ENCODE measurements around the gene DCAF4. TPM values are rescaled to one million over a fixed set of nuclear protein-coding genes. Genes with fewer than 3 reads are reported as not detected.

DCAF4 gene
- total and polyA plus RNA-seq, 2 of the 4 experiments (the other 2 are of a cell fraction), result 28.8 to 29.4 TPM

GRCh38 chr14:72909163-72909562 is 17.1 kb upstream of the DCAF4 start:
- Histone ChIP-seq H3K4me2 (ENCODE audit: low read depth, low read length) (no peak overlapping the region), H3K9me1 (ENCODE audit: insufficient read depth, low read length) (peaks cover 11% of the 10 kb centered on the region; the same call in 1 of the 2 replicates), H2BK20ac (ENCODE audit: low read depth, low read length) (peak overlapping the region; percentile 36; the same call in 1 of the 2 replicates), H3K9ac (ENCODE audit: low read depth, low read length) (no peak overlapping the region), H4K5ac (ENCODE audit: low read depth, low read length) (no peak overlapping the region), H3K4me1 (ENCODE audit: control insufficient read depth, insufficient read depth, low read length) (peaks cover 18% of the 10 kb centered on the region), H2AK9ac (replicated peaks; ENCODE audit: low read depth, low read length, poor library complexity) (no peak overlapping the region), H3K14ac (replicated peaks; ENCODE audit: low read depth, low read length) (no peak overlapping the region), H3K4ac (ENCODE audit: low read depth, low read length) (no peak overlapping the region), H2AK5ac (ENCODE audit: low read depth, low read length) (no peak overlapping the region), H3K9me3 (ENCODE audit: control insufficient read depth, insufficient read depth, low read length) (no peaks in the 10 kb centered on the region), H2BK120ac (ENCODE audit: low read depth, low read length) (no peak overlapping the region), H3K27ac (ENCODE audit: insufficient read depth, low read length) (no peak overlapping the region), H4K20me1 (ENCODE audit: insufficient read depth, low read length) (no peaks in the 10 kb centered on the region), H3K18ac (ENCODE audit: low read depth, low read length) (no peak overlapping the region; the same call in 1 of the 2 replicates), H2AFZ (replicated peaks; ENCODE audit: low read length, poor library complexity) (no peak overlapping the region), H3K79me1 (ENCODE audit: low read depth in 1 of 2, low read length in 2 of 2) (no peaks in the 10 kb centered on the region), H2BK15ac (ENCODE audit: low read depth, low read length) (no peak overlapping the region), H3K4me3 (ENCODE audit: insufficient read depth, low read depth, low read length) (no peak overlapping the region), H3K36me3 (ENCODE audit: control insufficient read depth, insufficient read depth, low read length) (no peaks in the 10 kb centered on the region), H4K91ac (ENCODE audit: insufficient read depth, low read depth, low read length) (no peak overlapping the region), H3K56ac (ENCODE audit: extremely low read depth, insufficient read depth, low read length) (no peak overlapping the region), H2BK5ac (ENCODE audit: low read depth, low read length, poor library complexity, severe bottlenecking) (no peak overlapping the region), H4K8ac (ENCODE audit: low read depth in 2 of 2, low read length in 2 of 2) (no peak overlapping the region), H3K27me3 (ENCODE audit: control insufficient read depth, insufficient read depth, low read length) (no peaks in the 10 kb centered on the region), H3K23ac (ENCODE audit: low read depth, low read length) (no peak overlapping the region)
- ChIA-PET CTCF (interaction anchor here (0.8 to 2.0 kb wide), 3 partner anchors 40 to 395 kb away, joined by 3 to 5 read pairs (median 5); no protein-coding TSS in a partner anchor), POLR2A (ENCODE audit: unreplicated experiment) (no interaction called here)
- ATAC-seq (ENCODE audit: low read depth) (no peak), DNase-seq (no peak)
- intact Hi-C loops (cut with micrococcal nuclease) (loop anchor here (5.0 kb wide), 1 partner anchor 242 kb away; no protein-coding TSS in a partner anchor), dilution Hi-C loops (cut with HindIII; ENCODE audit: low sequenced_read_pairs, unreplicated experiment) (no loop called here), in situ Hi-C loops (cut with MboI; ENCODE audit: low sequenced_read_pairs) (loop anchor here (5.0 kb wide), 1 partner anchor 392 kb away; no protein-coding TSS in a partner anchor)
- TF ChIP-seq MAFK (IDR thresholded peaks at IDR 0.05; ENCODE audit: low read depth, low read length) (no peak), RFX5 (IDR thresholded peaks at IDR 0.05; ENCODE audit: low read depth, low read length) (no peak), BHLHE40 (IDR thresholded peaks at IDR 0.05; ENCODE audit: low read depth, low read length) (no peak), ELK1 (IDR thresholded peaks at IDR 0.05; ENCODE audit: borderline replicate concordance, low read depth, low read length) (no peak), CHD1 (IDR thresholded peaks at IDR 0.05; ENCODE audit: low read depth, low read length) (no peak), RCOR1 (IDR thresholded peaks at IDR 0.05; ENCODE audit: insufficient replicate concordance, low read length) (no peak), RAD21 (IDR thresholded peaks at IDR 0.05; ENCODE audit: low read length) (no peak), MAZ (IDR thresholded peaks at IDR 0.05; ENCODE audit: borderline replicate concordance, low read depth, low read length) (no peak), CEBPB (IDR thresholded peaks at IDR 0.05; ENCODE audit: low read depth, low read length) (no peak), FOS (IDR thresholded peaks at IDR 0.05; ENCODE audit: low read depth, low read length) (no peak), POLR2A (IDR thresholded peaks at IDR 0.05; ENCODE audit: low read depth, low read length) (no peak)
- no TSS peak for BruUV-seq (replicated peaks)
- 85% methylated on average over 5 of the region's 5 CpGs; no CpG with 5 or more reads in 1 of the 2 experiments for WGBS, 2 experiments (ENCODE audit: extremely low coverage in 2 of 2, insufficient read length in 1 of 2)

Measured in IMR-90 (cell line).